HepG2 (cell line): ENCODE results near the gene TSHZ2. TPM values are rescaled to one million over a fixed set of nuclear protein-coding genes. Genes with fewer than 3 reads are reported as not detected.

Experiments used
- CEBPG ChIP-seq: IDR thresholded peaks from 2 replicates; pipeline ENCODE4 v1.6.1; 2016
- CREB1 ChIP-seq, 2 experiments: fragments of 450-650 bp in 1 of 2; IDR thresholded peaks; 2 replicates each; pipeline ENCODE4 v1.6.1; 2016 to 2017; ENCODE audit warnings: control low read depth in 1 of 2, mild to moderate bottlenecking in 1 of 2, missing compliant biosample characterization in 1 of 2, missing genetic modification characterization in 1 of 2
- FOXO4 ChIP-seq: sonication (generic); formaldehyde crosslinking; conservative IDR thresholded peaks from 2 replicates; pipeline ENCODE4 v1.8.1; 2023; ENCODE audit warnings: missing genetic modification reagents
- GABPA ChIP-seq, 2 experiments: IDR thresholded peaks; 2 replicates each; pipeline ENCODE4 v1.6.1; 2011 to 2016; ENCODE audit warnings: low read depth in 2 of 2, low read length in 1 of 2, missing biosample characterization in 1 of 2, missing genetic modification characterization in 1 of 2
- HNF4A ChIP-seq: sonication (generic); formaldehyde crosslinking; IDR thresholded peaks from 2 replicates; pipeline ENCODE4 v1.4.0; 2020; ENCODE audit warnings: missing genetic modification reagents
- HNRNPK ChIP-seq: fragments of 200-400 bp; formaldehyde crosslinking; IDR thresholded peaks from 2 replicates; pipeline ENCODE4 v1.6.1; 2018; ENCODE audit warnings: low read length, low read depth, moderate library complexity, mild to moderate bottlenecking; ENCODE audit not compliant: poor library complexity, severe bottlenecking
- KDM1A ChIP-seq: IDR thresholded peaks from 2 replicates; pipeline ENCODE4 v1.6.1; 2016; ENCODE audit warnings: missing compliant biosample characterization
- MIER2 ChIP-seq: IDR thresholded peaks from 2 replicates; pipeline ENCODE4 v1.6.1; 2016; ENCODE audit warnings: missing biosample characterization, missing genetic modification reagents
- NFE2 ChIP-seq: sonication (generic); formaldehyde crosslinking; IDR thresholded peaks from 2 replicates; pipeline ENCODE4 v1.4.0; 2020; ENCODE audit warnings: missing genetic modification reagents
- NPAS2 ChIP-seq: sonication (generic); formaldehyde crosslinking; IDR thresholded peaks from 2 replicates; pipeline ENCODE4 v1.8.0; 2022; ENCODE audit warnings: mild to moderate bottlenecking, missing genetic modification reagents, borderline replicate concordance
- RAD21 ChIP-seq: fragments of 450-650 bp; formaldehyde crosslinking; IDR thresholded peaks from 2 replicates; pipeline ENCODE4 v1.5.0; 2020; ENCODE audit warnings: mild to moderate bottlenecking
- RFX5 ChIP-seq: IDR thresholded peaks from 2 replicates; pipeline ENCODE4 v1.6.1; 2011; ENCODE audit warnings: low read depth, low read length, improper control_type of control experiment
- RFXANK ChIP-seq: IDR thresholded peaks from 2 replicates; pipeline ENCODE4 v1.6.1; 2016
- SATB2 ChIP-seq: sonication (generic); formaldehyde crosslinking; IDR thresholded peaks from 2 replicates; pipeline ENCODE4 v1.5.0; 2020; ENCODE audit warnings: missing genetic modification reagents
- SKI ChIP-seq: fragments of 450-650 bp; IDR thresholded peaks from one replicate; pipeline ENCODE4 v1.6.1; 2018; ENCODE audit warnings: mild to moderate bottlenecking; ENCODE audit not compliant: partially characterized antibody
- SMYD3 ChIP-seq: sonication (generic); formaldehyde crosslinking; IDR thresholded peaks from 2 replicates; pipeline ENCODE4 v1.8.1; 2023; ENCODE audit warnings: mild to moderate bottlenecking, missing genetic modification reagents
- SNAPC5 ChIP-seq: sonication (generic); formaldehyde crosslinking; IDR thresholded peaks from 2 replicates; pipeline ENCODE4 v1.8.1; 2023; ENCODE audit warnings: mild to moderate bottlenecking, missing genetic modification reagents, borderline replicate concordance
- ZNF142 ChIP-seq: sonication (generic); formaldehyde crosslinking; IDR thresholded peaks from 2 replicates; pipeline ENCODE4 v1.4.0; 2020; ENCODE audit warnings: missing genetic modification reagents
- ZNF552 ChIP-seq: sonication (generic); formaldehyde crosslinking; IDR thresholded peaks from 2 replicates; pipeline ENCODE4 v1.9.0; 2022; ENCODE audit warnings: missing genetic modification reagents, mild to moderate bottlenecking, borderline replicate concordance
- ZSCAN30 ChIP-seq: sonication (generic); formaldehyde crosslinking; IDR thresholded peaks from 2 replicates; pipeline ENCODE4 v1.5.0; 2020; ENCODE audit warnings: mild to moderate bottlenecking, missing genetic modification reagents
- polyA plus RNA-seq, 8 experiments: library from polyadenylated mRNA; depleted of rRNA in 3 of 8; stranded (reverse) in 7 of 8; unstranded in 1 of 8; fragments of >200 nt; fragmentation: Illumina TruSeq in 4 of 8; extraction: Trizol in 4 of 8; gene quantifications; 2 replicates each; pipeline versions ENCODE4 v1.2.1 to v1.2.3, GENCODE V29; 2011 to 2016; ENCODE audit warnings: low read depth in 4 of 8, missing spikeins in 1 of 8, mixed read lengths in 1 of 8; ENCODE audit not compliant: insufficient read depth in 1 of 8
- total RNA-seq, 5 experiments: library from RNA; depleted of rRNA; stranded (reverse); fragments of >200 nt; fragmentation: Illumina TruSeq; extraction: Trizol; gene quantifications; 2 replicates each; pipeline ENCODE4 v1.2.3, GENCODE V29; 2016; ENCODE audit warnings: low read depth in 1 of 5

TSHZ2 gene
- total and polyA plus RNA-seq, 2 of the 13 experiments (the other 11 are each of a cell fraction or from before 2014, with no cell fraction given), result 0.01 TPM; not detected in 1

GRCh38 chr20:52924411-52925271 is 47.5 kb upstream of the TSHZ2 start (continued):
- 0 out of 2 replicates have a peak, but pooled peaks have one; percentile 64 for TF ChIP-seq ZSCAN30 (CRISPR knock-in tag)
- TF ChIP-seq RFXANK (CRISPR knock-in tag), result 0 out of 2 replicates have a peak, but pooled peaks have one; percentile 43
- TF ChIP-seq HNRNPK, result no peak
- TF ChIP-seq CEBPG, result peak; percentile 71
- no peak for TF ChIP-seq NPAS2 (CRISPR knock-in tag)
- no peak for TF ChIP-seq SMYD3 (CRISPR knock-in tag)
- TF ChIP-seq RAD21 (CRISPR knock-in tag), result 0 out of 2 replicates have a peak, but pooled peaks have one; percentile 5
- TF ChIP-seq ZNF552, result no peak
- TF ChIP-seq GABPA (IDR thresholded peaks at IDR 0.05; ENCODE audit: low read depth, low read length), result no peak
- TF ChIP-seq GABPA (CRISPR knock-in tag; IDR thresholded peaks at IDR 0.05; ENCODE audit: low read depth), result peak; percentile 61; the same call in 1 of the 2 replicates
- TF ChIP-seq SKI, result peak; percentile 94
- 0 out of 2 replicates have a peak, but pooled peaks have one; percentile 41 for TF ChIP-seq SATB2 (CRISPR knock-in tag)
- peak; percentile 80 for TF ChIP-seq MIER2 (CRISPR knock-in tag)
- peak; percentile 97 for TF ChIP-seq HNF4A
- TF ChIP-seq NFE2, result peak; percentile 96
- peak; percentile 85 for TF ChIP-seq KDM1A (CRISPR knock-in tag)
- no peak for TF ChIP-seq ZNF142 (CRISPR knock-in tag)
- no peak for TF ChIP-seq FOXO4
- TF ChIP-seq SNAPC5 (CRISPR knock-in tag), result no peak
- TF ChIP-seq RFX5, result no peak
- no peak for TF ChIP-seq CREB1 (IDR thresholded peaks at IDR 0.05)
- TF ChIP-seq CREB1 (CRISPR knock-in tag; IDR thresholded peaks at IDR 0.05), result peak; percentile 63; the same call in 1 of the 2 replicates
